ENCODE data around the gene BABAM2. TPM values are rescaled to one million over a fixed set of nuclear protein-coding genes. Genes with fewer than 3 reads are reported as not detected.

Gene BABAM2
- total RNA-seq (17.4 TPM), polyA plus RNA-seq (34.8 TPM)
- long read RNA-seq, donor 1, result 0 reads
- long read RNA-seq, donor 2, transcript BABAM2-204 (12 exons, 1,657 nt), result major isoform, 8 of 11 reads
- long read RNA-seq, donor 2, partial matches to known transcripts, result 0 of 11 reads
- long read RNA-seq, donor 2, other reads (novel, unspliced or antisense), result 0 of 11 reads
- long read RNA-seq, donor 3, partial matches to known transcripts, result 0 of 4 reads
- long read RNA-seq, donor 3, other reads (novel, unspliced or antisense), result 0 of 4 reads
- long read RNA-seq, donor 4, partial matches to known transcripts, result 0 of 3 reads
- long read RNA-seq, donor 4, other reads (novel, unspliced or antisense), result 0 of 3 reads
- long read RNA-seq, donor 5, transcript BABAM2-204 (12 exons, 1,657 nt), result major isoform, 9 of 11 reads
- long read RNA-seq, donor 5, partial matches to known transcripts, result 0 of 11 reads
- long read RNA-seq, donor 5, other reads (novel, unspliced or antisense), result 0 of 11 reads
- long read RNA-seq, donor 6, transcript BABAM2-204 (12 exons, 1,657 nt), result major isoform, 6 of 6 reads
- long read RNA-seq, donor 6, partial matches to known transcripts, result 0 of 6 reads
- long read RNA-seq, donor 6, other reads (novel, unspliced or antisense), result 0 of 6 reads
- long read RNA-seq, donor 7, partial matches to known transcripts, result 0 of 4 reads
- long read RNA-seq, donor 7, other reads (novel, unspliced or antisense), result 0 of 4 reads
- long read RNA-seq, donor 8, partial matches to known transcripts, result 0 of 2 reads
- long read RNA-seq, donor 8, other reads (novel, unspliced or antisense), result 0 of 2 reads
- long read RNA-seq, donor 9, partial matches to known transcripts, result 0 of 8 reads
- long read RNA-seq, donor 9, other reads (novel, unspliced or antisense), result 0 of 8 reads
- long read RNA-seq, donor 10, transcript BABAM2-204 (12 exons, 1,657 nt), result major isoform, 5 of 18 reads
- long read RNA-seq, donor 10, partial matches to known transcripts, result 7 of 18 reads
- long read RNA-seq, donor 10, other reads (novel, unspliced or antisense), result 0 of 18 reads

GRCh38 chr2:27890146-27890923 is at the start of gene BABAM2, which contains the start of gene RBKS:
BABAM2 (plus strand) TSS chr2:27890729; CDS start chr2:27894557, 3,828 bp downstream.
RBKS (minus strand) TSS chr2:27890387; CDS start chr2:27890345, 42 bp downstream.
- peak within 1 kb of the TSS; percentile 98 for H3K27ac ChIP-seq (ENCODE audit: low read depth in 1 of 2, low read length in 1 of 2)
- H3K9me3 ChIP-seq (ENCODE audit: control insufficient read depth in 2 of 2, insufficient read depth in 1 of 2, low read length in 1 of 2), result no peaks in the 10 kb centered on the region
- DNase-seq (ENCODE audit: low read depth in 6 of 9, low spot score in 9 of 9), result peak; percentile 69 to 93 (median 86)
- H3K4me3 ChIP-seq (ENCODE audit: low read length in 2 of 2), result peak within 1 kb of the TSS; percentile 79 to 93
- H3K27me3 ChIP-seq (ENCODE audit: control insufficient read depth in 2 of 2, insufficient read depth in 1 of 2, low read length in 1 of 2), result no peaks in the 10 kb centered on the region
- WGBS, result under 1% methylated on average over 79 of the region's 79 CpGs
- H3K4me1 ChIP-seq (ENCODE audit: control insufficient read depth in 2 of 2, insufficient read depth in 2 of 2, low read length in 2 of 2), result peaks cover 6 to 9% of the 10 kb centered on the region in 2 donors
- H3K36me3 ChIP-seq (ENCODE audit: control insufficient read depth in 2 of 2, insufficient read depth in 2 of 2, low read length in 1 of 2), result peaks cover 0 to 3% of the 10 kb centered on the region in 2 donors

DNA sequence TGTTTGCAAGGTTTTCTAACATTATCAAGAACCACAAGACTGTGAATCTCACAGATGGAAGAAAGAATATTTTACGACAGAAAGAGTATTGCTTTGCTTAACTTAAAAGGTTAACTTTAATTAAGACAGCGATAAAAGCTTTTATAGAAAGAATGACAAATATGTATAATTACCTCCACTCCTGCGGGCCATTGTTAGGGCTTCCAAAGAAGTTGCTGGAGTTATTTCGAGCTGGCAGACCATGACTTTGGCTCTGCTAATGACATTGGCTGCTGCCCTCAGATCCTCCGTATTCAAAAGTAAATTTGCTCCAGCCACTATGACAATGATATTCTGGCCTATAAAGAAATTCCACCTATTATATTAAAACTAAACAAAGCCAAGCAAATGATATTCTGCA is 47.6 kb upstream of the BABAM2 start:
- no peak overlapping the region for H3K27ac ChIP-seq (ENCODE audit: low read depth in 1 of 2, low read length in 1 of 2)
- no peaks in the 10 kb centered on the region for H3K27me3 ChIP-seq (ENCODE audit: control insufficient read depth in 2 of 2, insufficient read depth in 1 of 2, low read length in 1 of 2)
- DNase-seq (ENCODE audit: low read depth in 6 of 9, low spot score in 9 of 9), result no peak
- WGBS, result 96% methylated on average over 5 of the region's 5 CpGs
- H3K4me3 ChIP-seq (ENCODE audit: low read length in 2 of 2), result no peak overlapping the region
- no peaks in the 10 kb centered on the region for H3K4me1 ChIP-seq (ENCODE audit: control insufficient read depth in 2 of 2, insufficient read depth in 2 of 2, low read length in 2 of 2)
- no peaks in the 10 kb centered on the region for H3K36me3 ChIP-seq (ENCODE audit: control insufficient read depth in 2 of 2, insufficient read depth in 2 of 2, low read length in 1 of 2)
- H3K9me3 ChIP-seq (ENCODE audit: control insufficient read depth in 2 of 2, insufficient read depth in 1 of 2, low read length in 1 of 2), result no peaks in the 10 kb centered on the region

DNA sequence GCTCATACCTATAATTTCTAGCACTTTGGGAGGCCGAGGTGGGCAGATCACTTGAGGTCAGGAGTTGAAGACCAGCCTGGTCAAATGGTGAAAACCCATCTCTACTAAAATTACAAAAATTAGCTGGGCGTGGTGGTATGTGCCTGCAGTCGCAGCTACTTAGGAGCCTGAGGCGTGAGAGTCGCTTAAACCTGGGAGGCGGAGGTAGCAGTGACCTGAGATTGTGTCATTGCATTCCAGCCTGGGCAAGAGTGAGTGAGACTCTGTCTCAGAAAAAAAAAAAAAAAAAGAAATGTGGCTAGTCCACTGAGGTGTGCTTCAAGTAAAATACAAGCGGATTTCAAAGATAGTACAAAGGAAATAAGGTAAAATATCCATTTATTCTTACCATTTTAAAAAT is 46.5 kb upstream of the BABAM2 start:
- DNase-seq (ENCODE audit: low read depth in 6 of 9, low spot score in 9 of 9), result no peak
- H3K36me3 ChIP-seq (ENCODE audit: control insufficient read depth in 2 of 2, insufficient read depth in 2 of 2, low read length in 1 of 2), result no peaks in the 10 kb centered on the region
- no peak overlapping the region for H3K4me3 ChIP-seq (ENCODE audit: low read length in 2 of 2)
- H3K9me3 ChIP-seq (ENCODE audit: control insufficient read depth in 2 of 2, insufficient read depth in 1 of 2, low read length in 1 of 2), result no peaks in the 10 kb centered on the region
- no peaks in the 10 kb centered on the region for H3K4me1 ChIP-seq (ENCODE audit: control insufficient read depth in 2 of 2, insufficient read depth in 2 of 2, low read length in 2 of 2)
- H3K27me3 ChIP-seq (ENCODE audit: control insufficient read depth in 2 of 2, insufficient read depth in 1 of 2, low read length in 1 of 2), result no peaks in the 10 kb centered on the region
- H3K27ac ChIP-seq (ENCODE audit: low read depth in 1 of 2, low read length in 1 of 2), result no peak overlapping the region
- WGBS, result 97% methylated on average over 7 of the region's 7 CpGs

- Histone ChIP-seq H3K27ac (ENCODE audit: low read depth in 1 of 2, low read length in 1 of 2) (no peak overlapping the region), H3K9me3 (ENCODE audit: control insufficient read depth in 2 of 2, insufficient read depth in 1 of 2, low read length in 1 of 2) (no peaks in the 10 kb centered on the region), H3K27me3 (ENCODE audit: control insufficient read depth in 2 of 2, insufficient read depth in 1 of 2, low read length in 1 of 2) (no peaks in the 10 kb centered on the region), H3K4me3 (ENCODE audit: low read length in 2 of 2) (no peak overlapping the region), H3K36me3 (ENCODE audit: control insufficient read depth in 2 of 2, insufficient read depth in 2 of 2, low read length in 1 of 2) (no peaks in the 10 kb centered on the region), H3K4me1 (ENCODE audit: control insufficient read depth in 2 of 2, insufficient read depth in 2 of 2, low read length in 2 of 2) (no peaks in the 10 kb centered on the region)
- 89% methylated on average over 4 of the region's 4 CpGs for WGBS
- DNase-seq (ENCODE audit: low read depth in 6 of 9, low spot score in 9 of 9), result peak in 1 of 9 donors; percentile 4
Measured at GRCh38 chr2:27844821-27845255, 45.7 kb upstream of the BABAM2 start.

DNA sequence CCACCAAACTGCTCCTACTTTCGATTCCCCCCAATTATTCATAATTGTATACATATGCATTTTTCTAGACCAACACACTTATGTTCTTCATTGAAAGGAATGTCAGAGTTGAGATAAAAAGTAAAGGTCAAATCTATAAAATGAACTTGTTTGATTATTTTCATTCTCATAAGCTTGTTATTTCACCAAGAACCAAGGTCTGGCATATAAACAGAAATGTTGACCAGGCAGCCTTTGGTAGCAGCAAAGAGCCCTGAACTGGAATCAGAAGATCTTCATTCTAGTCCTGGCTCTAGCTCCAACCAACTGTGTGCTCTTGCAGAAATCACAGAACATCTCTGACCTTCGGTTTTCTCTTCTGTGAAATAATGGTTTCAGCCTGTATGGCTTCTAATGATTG is 43.2 kb upstream of the BABAM2 start:
- H3K27me3 ChIP-seq (ENCODE audit: control insufficient read depth in 2 of 2, insufficient read depth in 1 of 2, low read length in 1 of 2), result no peaks in the 10 kb centered on the region
- H3K4me3 ChIP-seq (ENCODE audit: low read length in 2 of 2), result no peak overlapping the region
- no peak overlapping the region for H3K27ac ChIP-seq (ENCODE audit: low read depth in 1 of 2, low read length in 1 of 2)
- no peaks in the 10 kb centered on the region for H3K36me3 ChIP-seq (ENCODE audit: control insufficient read depth in 2 of 2, insufficient read depth in 2 of 2, low read length in 1 of 2)
- no peaks in the 10 kb centered on the region for H3K9me3 ChIP-seq (ENCODE audit: control insufficient read depth in 2 of 2, insufficient read depth in 1 of 2, low read length in 1 of 2)
- DNase-seq (ENCODE audit: low read depth in 6 of 9, low spot score in 9 of 9), result no peak
- 92% methylated on average over 2 of the region's 2 CpGs for WGBS
- H3K4me1 ChIP-seq (ENCODE audit: control insufficient read depth in 2 of 2, insufficient read depth in 2 of 2, low read length in 2 of 2), result no peaks in the 10 kb centered on the region

DNA sequence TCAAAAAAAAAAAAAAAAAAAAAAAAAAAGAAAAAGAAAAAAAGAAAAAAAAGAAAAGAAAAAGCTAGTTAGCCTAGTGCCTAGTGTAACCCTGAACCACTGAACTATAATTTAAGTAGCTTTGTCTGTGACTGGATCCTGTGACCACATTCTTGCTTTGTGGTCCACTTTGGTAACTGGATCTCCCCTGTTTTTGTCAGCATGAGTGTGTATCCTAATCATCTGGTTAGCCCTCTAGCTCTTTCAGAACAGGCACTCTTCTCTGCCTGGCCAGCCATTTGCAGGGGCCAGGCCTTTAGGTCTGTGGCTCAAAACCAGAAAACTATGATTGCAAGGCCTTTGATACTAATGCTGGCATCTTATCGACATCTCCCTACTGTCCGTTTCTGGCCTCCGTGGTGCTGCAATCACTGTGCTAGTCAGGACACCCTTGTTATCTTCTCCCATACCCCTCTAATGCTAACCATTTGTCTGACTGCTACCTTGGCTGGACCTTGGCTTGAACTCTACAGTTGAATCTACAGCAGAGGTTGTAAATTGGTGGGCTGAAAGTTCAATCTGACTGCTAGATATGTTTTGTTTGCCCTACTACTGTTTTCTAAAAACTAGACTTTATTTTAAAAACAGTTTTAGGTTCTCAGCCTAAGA is 40.8 kb upstream of the BABAM2 start:
- Histone ChIP-seq H3K4me3 (ENCODE audit: low read length in 2 of 2) (no peak overlapping the region), H3K9me3 (ENCODE audit: control insufficient read depth in 2 of 2, insufficient read depth in 1 of 2, low read length in 1 of 2) (no peaks in the 10 kb centered on the region), H3K36me3 (ENCODE audit: control insufficient read depth in 2 of 2, insufficient read depth in 2 of 2, low read length in 1 of 2) (no peaks in the 10 kb centered on the region), H3K4me1 (ENCODE audit: control insufficient read depth in 2 of 2, insufficient read depth in 2 of 2, low read length in 2 of 2) (no peaks in the 10 kb centered on the region), H3K27ac (ENCODE audit: low read depth in 1 of 2, low read length in 1 of 2) (no peak overlapping the region), H3K27me3 (ENCODE audit: control insufficient read depth in 2 of 2, insufficient read depth in 1 of 2, low read length in 1 of 2) (no peaks in the 10 kb centered on the region)
- 98% methylated on average over 3 of the region's 3 CpGs for WGBS
- no peak for DNase-seq (ENCODE audit: low read depth in 6 of 9, low spot score in 9 of 9)

- Histone ChIP-seq H3K27me3 (ENCODE audit: control insufficient read depth in 2 of 2, insufficient read depth in 1 of 2, low read length in 1 of 2) (no peaks in the 10 kb centered on the region), H3K9me3 (ENCODE audit: control insufficient read depth in 2 of 2, insufficient read depth in 1 of 2, low read length in 1 of 2) (no peaks in the 10 kb centered on the region), H3K36me3 (ENCODE audit: control insufficient read depth in 2 of 2, insufficient read depth in 2 of 2, low read length in 1 of 2) (no peaks in the 10 kb centered on the region), H3K4me3 (ENCODE audit: low read length in 2 of 2) (no peak overlapping the region), H3K4me1 (ENCODE audit: control insufficient read depth in 2 of 2, insufficient read depth in 2 of 2, low read length in 2 of 2) (no peaks in the 10 kb centered on the region), H3K27ac (ENCODE audit: low read depth in 1 of 2, low read length in 1 of 2) (no peak overlapping the region)
- no peak for DNase-seq (ENCODE audit: low read depth in 6 of 9, low spot score in 9 of 9)
- 98% methylated on average over 1 of the region's 1 CpG for WGBS
Measured at GRCh38 chr2:27852691-27853090, 37.8 kb upstream of the BABAM2 start.

DNA sequence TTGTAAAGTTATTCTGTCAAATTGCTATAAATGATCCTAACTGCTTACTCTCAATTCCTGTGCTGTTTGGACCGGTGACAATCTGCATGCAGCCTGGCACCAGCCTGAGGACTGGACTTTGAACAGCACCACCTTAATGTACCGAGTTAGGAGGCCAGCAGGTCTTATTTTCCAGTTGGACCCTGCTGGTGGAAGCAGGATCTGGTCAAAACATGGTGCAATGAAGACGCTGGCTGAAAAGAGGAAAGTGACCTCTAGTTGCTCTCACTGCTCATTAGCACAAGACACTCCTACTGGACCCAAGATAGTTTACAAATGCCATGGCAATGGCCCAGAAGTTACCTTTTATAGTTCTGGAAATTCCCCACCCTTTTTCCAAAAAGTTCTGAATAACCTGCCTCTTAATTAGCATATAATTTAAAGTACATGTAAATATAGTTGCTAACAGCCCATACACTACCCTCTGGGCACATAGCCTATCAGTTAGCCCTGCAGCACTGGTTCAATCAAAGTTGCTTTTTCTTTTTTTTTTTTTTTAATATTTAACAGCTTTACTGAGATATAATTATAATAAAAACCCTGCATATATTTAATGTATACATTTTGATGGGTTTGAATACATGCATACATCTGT is 36.2 kb upstream of the BABAM2 start:
- H3K27ac ChIP-seq (ENCODE audit: low read depth in 1 of 2, low read length in 1 of 2), result no peak overlapping the region
- no peak for DNase-seq (ENCODE audit: low read depth in 6 of 9, low spot score in 9 of 9)
- WGBS, result 91% methylated on average over 3 of the region's 3 CpGs

More for the DNA sequence above, 36.2 kb upstream of the BABAM2 start:
- H3K27me3 ChIP-seq (ENCODE audit: control insufficient read depth in 2 of 2, insufficient read depth in 1 of 2, low read length in 1 of 2), result no peaks in the 10 kb centered on the region
- no peaks in the 10 kb centered on the region for H3K36me3 ChIP-seq (ENCODE audit: control insufficient read depth in 2 of 2, insufficient read depth in 2 of 2, low read length in 1 of 2)
- no peaks in the 10 kb centered on the region for H3K9me3 ChIP-seq (ENCODE audit: control insufficient read depth in 2 of 2, insufficient read depth in 1 of 2, low read length in 1 of 2)
- no peaks in the 10 kb centered on the region for H3K4me1 ChIP-seq (ENCODE audit: control insufficient read depth in 2 of 2, insufficient read depth in 2 of 2, low read length in 2 of 2)
- no peak overlapping the region for H3K4me3 ChIP-seq (ENCODE audit: low read length in 2 of 2)
